ENCODE data around the gene BCL10. TPM values are rescaled to one million over a fixed set of nuclear protein-coding genes. Genes with fewer than 3 reads are reported as not detected.

BCL10 gene
- total and polyA plus RNA-seq, 5 experiments from 2014 or later = 11.6 to 36.2 (median 18.7) TPM

- H3K27me3 Mint-ChIP-seq = peaks cover 25 to 61% (median 52%) of the 10 kb centered on the region in 5 donors
These were observed 38.3 kb upstream of the BCL10 start for GRCh38 chr1:85314726-85315125.

GRCh38 chr1:85313888-85314696 is 37.7 kb upstream of the BCL10 start:
- no peak overlapping the region for H3K4me3 Mint-ChIP-seq
- no peak for ATAC-seq
- H3K27me3 Mint-ChIP-seq = peaks cover 29 to 61% (median 53%) of the 10 kb centered on the region in 5 donors

More at GRCh38 chr1:85314726-85315125, 38.3 kb upstream of the BCL10 start:
- Mint-ChIP-seq H3K27ac (no peak overlapping the region), H3K9me3 (no peaks in the 10 kb centered on the region), H3K4me3 (no peak overlapping the region), H3K4me1 (no peaks in the 10 kb centered on the region), H3K36me3 (no peaks in the 10 kb centered on the region)
- DNase-seq (no peak), ATAC-seq (no peak)
- POLR2A ChIA-PET = no interaction called here

GRCh38 chr1:85311818-85312217 is 35.4 kb upstream of the BCL10 start:
- H3K9me3 Mint-ChIP-seq = no peaks in the 10 kb centered on the region
- H3K36me3 Mint-ChIP-seq = no peaks in the 10 kb centered on the region
- POLR2A ChIA-PET = no interaction called here
- peaks cover 1 to 11% (median 2%) of the 10 kb centered on the region in 4 donors for H3K4me1 Mint-ChIP-seq
- DNase-seq (no peak), ATAC-seq (no peak)
- H3K4me3 Mint-ChIP-seq = no peak overlapping the region
- no peak overlapping the region for H3K27ac Mint-ChIP-seq
- peaks cover 24 to 64% (median 46%) of the 10 kb centered on the region in 5 donors for H3K27me3 Mint-ChIP-seq

More at GRCh38 chr1:85313888-85314696, 37.7 kb upstream of the BCL10 start:
- no peak overlapping the region for H3K27ac Mint-ChIP-seq
- H3K4me1 Mint-ChIP-seq = no peaks in the 10 kb centered on the region
- no peaks in the 10 kb centered on the region for H3K9me3 Mint-ChIP-seq
- DNase-seq = no peak
- POLR2A ChIA-PET = no interaction called here
- no peaks in the 10 kb centered on the region for H3K36me3 Mint-ChIP-seq

GRCh38 chr1:85308833-85309350 is 32.5 kb upstream of the BCL10 start:
- H3K4me1 Mint-ChIP-seq = peaks cover 1 to 11% (median 2%) of the 10 kb centered on the region in 4 donors
- H3K36me3 Mint-ChIP-seq = no peaks in the 10 kb centered on the region
- H3K27me3 Mint-ChIP-seq = peaks cover 20 to 62% (median 36%) of the 10 kb centered on the region in 5 donors
- H3K27ac Mint-ChIP-seq = no peak overlapping the region
- H3K4me3 Mint-ChIP-seq = peak overlapping the region in 1 of 10 donors; percentile 73
- DNase-seq (no peak), ATAC-seq (no peak)
- no peaks in the 10 kb centered on the region for H3K9me3 Mint-ChIP-seq
- POLR2A ChIA-PET = no interaction called here

GRCh38 chr1:85307987-85308832 is 31.8 kb upstream of the BCL10 start:
- DNase-seq = peak; percentile 22 to 75 (median 47)
- no peak overlapping the region for H3K27ac Mint-ChIP-seq
- peaks cover 17 to 56% (median 31%) of the 10 kb centered on the region in 5 donors for H3K27me3 Mint-ChIP-seq
- H3K4me3 Mint-ChIP-seq = peak overlapping the region in 8 of 10 donors; percentile 19 to 73 (median 58)
- peaks cover 1 to 11% (median 2%) of the 10 kb centered on the region in 4 donors for H3K4me1 Mint-ChIP-seq
- H3K9me3 Mint-ChIP-seq = no peaks in the 10 kb centered on the region
- POLR2A ChIA-PET = no interaction called here
- H3K36me3 Mint-ChIP-seq = no peaks in the 10 kb centered on the region
- peak; percentile 84 to 96 for ATAC-seq

DNA sequence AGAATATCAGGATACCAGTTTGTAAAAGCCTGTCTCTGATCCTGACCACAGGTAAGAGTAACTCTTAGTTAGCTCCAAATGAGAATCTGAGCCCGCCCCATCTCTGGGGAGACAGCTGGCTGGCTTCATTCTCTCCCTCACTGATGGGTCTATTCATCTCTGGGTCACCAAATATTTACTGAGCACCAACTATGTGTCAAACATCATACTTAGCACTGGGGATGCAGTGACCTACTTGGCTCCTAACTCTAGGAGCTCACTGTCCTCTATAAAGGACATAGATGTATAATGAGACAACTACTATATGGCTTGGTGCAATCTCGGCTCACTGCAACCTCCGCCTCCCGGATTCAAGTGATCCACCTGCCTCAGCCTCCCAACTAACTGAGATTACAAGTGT is 29.8 kb upstream of the BCL10 start:
- Mint-ChIP-seq H3K27me3 (peaks cover 13 to 50% (median 30%) of the 10 kb centered on the region in 5 donors), H3K36me3 (no peaks in the 10 kb centered on the region), H3K4me3 (no peak overlapping the region), H3K4me1 (peaks cover 2 to 11% (median 3%) of the 10 kb centered on the region in 4 donors), H3K27ac (no peak overlapping the region), H3K9me3 (no peaks in the 10 kb centered on the region)
- POLR2A ChIA-PET = no interaction called here
- DNase-seq (no peak), ATAC-seq (no peak)

DNA sequence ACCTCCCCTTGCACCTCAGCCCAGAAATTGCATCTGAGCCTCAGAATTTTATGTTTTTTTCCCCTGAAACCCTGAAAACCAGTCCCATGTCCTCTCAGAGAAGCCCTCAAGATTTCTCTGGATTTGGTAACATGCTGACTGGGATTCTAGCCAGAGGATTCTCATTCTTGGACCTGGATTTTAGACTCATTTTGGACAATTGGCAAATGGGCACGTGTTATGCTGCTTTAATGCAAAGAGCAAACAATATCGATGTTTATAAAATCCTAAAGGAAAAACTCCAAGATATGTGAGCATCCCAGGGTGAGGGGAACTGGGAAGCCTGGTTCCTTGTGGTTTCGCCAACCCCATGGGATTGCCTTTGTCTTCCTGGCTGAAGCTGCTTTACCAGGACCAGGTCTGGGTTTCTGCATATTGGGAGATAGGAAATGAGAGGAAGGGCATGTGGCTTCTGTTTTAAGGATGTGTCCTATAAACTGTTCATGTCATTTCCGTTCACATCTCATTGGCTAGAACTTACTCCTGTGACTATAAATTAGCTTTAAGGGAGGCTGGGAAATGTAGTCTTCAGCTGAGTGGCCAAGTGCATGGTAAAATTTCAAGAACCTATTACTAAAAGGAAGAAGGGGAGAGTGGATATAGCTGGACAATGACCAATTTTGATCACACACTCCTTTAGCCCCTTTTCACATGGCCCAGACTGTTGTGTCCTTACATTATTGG is 27.2 kb upstream of the BCL10 start:
- H3K4me1 Mint-ChIP-seq = peaks cover 5 to 11% (median 5%) of the 10 kb centered on the region in 4 donors

GRCh38 chr1:85300140-85300539 is 23.7 kb upstream of the BCL10 start:
- peak overlapping the region in 1 of 10 donors; percentile 33 for H3K27ac Mint-ChIP-seq
- POLR2A ChIA-PET = no interaction called here
- H3K36me3 Mint-ChIP-seq = no peaks in the 10 kb centered on the region
- H3K27me3 Mint-ChIP-seq = peaks cover 1 to 8% (median 7%) of the 10 kb centered on the region in 5 donors
- no peaks in the 10 kb centered on the region for H3K9me3 Mint-ChIP-seq
- peaks cover 11 to 17% (median 12%) of the 10 kb centered on the region in 4 donors for H3K4me1 Mint-ChIP-seq
- DNase-seq (no peak), ATAC-seq (no peak)
- no peak overlapping the region for H3K4me3 Mint-ChIP-seq

More for the DNA sequence above, 27.2 kb upstream of the BCL10 start:
- no peaks in the 10 kb centered on the region for H3K9me3 Mint-ChIP-seq
- no peak overlapping the region for H3K4me3 Mint-ChIP-seq
- H3K27ac Mint-ChIP-seq = no peak overlapping the region
- DNase-seq (no peak), ATAC-seq (no peak)
- H3K27me3 Mint-ChIP-seq = peaks cover 3 to 27% (median 6%) of the 10 kb centered on the region in 5 donors
- POLR2A ChIA-PET = no interaction called here
- H3K36me3 Mint-ChIP-seq = no peaks in the 10 kb centered on the region

DNA sequence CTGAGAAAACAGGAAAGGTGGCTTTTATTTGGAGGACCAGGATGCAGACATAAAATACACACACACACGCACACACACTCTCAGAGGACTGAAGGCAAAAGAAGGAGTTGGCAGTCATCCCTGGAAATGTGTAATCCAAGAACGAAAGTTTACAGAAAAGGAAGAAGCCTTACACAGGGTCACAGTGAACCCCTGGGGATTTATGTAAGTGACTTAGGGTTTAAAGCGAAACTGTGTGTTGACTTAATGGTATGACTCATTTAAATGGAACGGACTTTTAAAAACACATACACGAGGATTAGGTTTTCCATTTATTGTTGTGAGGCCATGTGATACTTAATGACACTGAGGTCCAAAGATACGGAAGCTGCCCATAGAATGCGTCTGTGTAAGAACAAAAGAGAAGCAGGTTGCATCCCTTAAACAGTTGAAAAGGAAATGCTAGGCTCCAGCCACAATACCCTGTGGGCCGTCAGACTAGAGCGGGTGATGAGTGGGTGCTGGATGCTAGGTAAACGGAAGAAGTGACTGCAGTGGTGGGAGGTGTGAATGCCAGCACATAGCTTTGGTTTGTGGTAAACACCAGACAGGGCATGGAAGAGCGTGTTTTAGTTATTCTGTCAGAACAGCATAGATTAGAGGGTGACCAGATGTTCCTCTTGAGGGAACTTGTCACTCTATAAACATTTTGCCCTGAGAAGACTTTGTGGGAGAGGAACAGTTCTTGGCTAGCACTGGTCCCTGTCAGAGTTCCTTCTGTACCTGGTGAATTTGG is 21.6 kb upstream of the BCL10 start:
- DNase-seq = peak in 5 of 10 donors; percentile 5 to 48 (median 25)
- H3K36me3 Mint-ChIP-seq = no peaks in the 10 kb centered on the region
- H3K4me3 Mint-ChIP-seq = peak overlapping the region in 7 of 10 donors; percentile 3 to 66 (median 15)
- peaks cover 11 to 17% (median 12%) of the 10 kb centered on the region in 4 donors for H3K4me1 Mint-ChIP-seq
- H3K9me3 Mint-ChIP-seq = no peaks in the 10 kb centered on the region
- H3K27me3 Mint-ChIP-seq = peaks cover 0 to 8% (median 3%) of the 10 kb centered on the region in 5 donors
- ATAC-seq = peak; percentile 89 to 92
- POLR2A ChIA-PET = no interaction called here
- peak overlapping the region in 6 of 10 donors; percentile 1 to 69 (median 26) for H3K27ac Mint-ChIP-seq

DNA sequence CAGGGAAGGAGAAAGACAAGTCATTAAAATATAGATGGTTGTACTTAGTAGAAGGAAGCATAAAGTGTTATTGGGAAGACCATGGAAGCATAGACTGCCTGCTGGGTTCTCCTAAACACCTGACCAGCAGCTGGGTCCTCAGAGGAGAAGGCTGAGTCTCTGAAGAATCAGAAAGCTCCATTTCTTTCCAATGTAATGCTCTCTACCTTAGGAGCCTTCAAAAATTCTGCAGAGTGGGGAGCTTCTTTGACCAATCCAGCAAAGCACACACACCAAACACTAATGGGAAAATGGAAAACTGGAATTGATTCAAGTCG is 21.1 kb upstream of the BCL10 start:
- peak overlapping the region in 2 of 10 donors; percentile 3 to 36 for H3K4me3 Mint-ChIP-seq
- H3K9me3 Mint-ChIP-seq = no peaks in the 10 kb centered on the region
- H3K27ac Mint-ChIP-seq = peak overlapping the region in 2 of 10 donors; percentile 20 to 69
- POLR2A ChIA-PET = no interaction called here
- H3K36me3 Mint-ChIP-seq = no peaks in the 10 kb centered on the region
- H3K27me3 Mint-ChIP-seq = peaks cover 0 to 8% (median under 1%) of the 10 kb centered on the region in 5 donors
- ATAC-seq = no peak
- DNase-seq = no peak
- peaks cover 9 to 17% (median 12%) of the 10 kb centered on the region in 4 donors for H3K4me1 Mint-ChIP-seq

GRCh38 chr1:85296980-85297379 is 20.5 kb upstream of the BCL10 start:
- Mint-ChIP-seq H3K9me3 (no peaks in the 10 kb centered on the region), H3K4me1 (peaks cover 9 to 17% (median 12%) of the 10 kb centered on the region in 4 donors), H3K27me3 (peaks cover 0 to 3% (median 0%) of the 10 kb centered on the region in 5 donors), H3K27ac (peak overlapping the region in 2 of 10 donors; percentile 12 to 15), H3K4me3 (no peak overlapping the region), H3K36me3 (no peaks in the 10 kb centered on the region)
- DNase-seq (no peak), ATAC-seq (no peak)
- POLR2A ChIA-PET = no interaction called here

Measured in naive thymus-derived CD8-positive, alpha-beta T cell (primary cell).